Inflammatory macrophage (primary cell): ENCODE results near the gene CARD14.

Experiments
- DNase-seq, 2 donors: peaks; one replicate each; pipeline ENCODE4 v3.0.0-alpha.2; 2020 to 2022

Gene CARD14

GRCh38 chr17:80187090-80187489, 17.3 kb downstream of the CARD14 start:
- no peak for DNase-seq

GRCh38 chr17:80187515-80187941, 17.7 kb downstream of the CARD14 start:
- DNase-seq, result no peak

GRCh38 chr17:80189611-80190010, 19.8 kb downstream of the CARD14 start:
- DNase-seq, result no peak

GRCh38 chr17:80190716-80191115, 20.9 kb downstream of the CARD14 start:
- DNase-seq, result no peak

- DNase-seq, result no peak
Measured at GRCh38 chr17:80191192-80191591, 21.4 kb downstream of the CARD14 start.

GRCh38 chr17:80191865-80192661, 22.2 kb downstream of the CARD14 start:
- peak in 1 of 2 donors; percentile 32 for DNase-seq

GRCh38 chr17:80195141-80195540, 25.3 kb downstream of the CARD14 start:
- no peak for DNase-seq

GRCh38 chr17:80195671-80196529, 26.1 kb downstream of the CARD14 start:
- DNase-seq, result peak; percentile 33 to 50

GRCh38 chr17:80196652-80197051, 26.8 kb downstream of the CARD14 start:
- peak; percentile 49 to 65 for DNase-seq

GRCh38 chr17:80198144-80198661, 28.4 kb downstream of the CARD14 start:
- DNase-seq, result no peak

GRCh38 chr17:80199295-80199694, 29.5 kb downstream of the CARD14 start:
- DNase-seq, result peak; percentile 30 to 61

- DNase-seq, result no peak
Measured at GRCh38 chr17:80201446-80201845, 31.6 kb downstream of the CARD14 start.

GRCh38 chr17:80202197-80202596, 32.4 kb downstream of the CARD14 start:
- DNase-seq, result no peak

GRCh38 chr17:80203471-80203963, 33.7 kb downstream of the CARD14 start:
- no peak for DNase-seq

GRCh38 chr17:80204626-80205468, 35.0 kb downstream of the CARD14 start:
- DNase-seq, result no peak

- DNase-seq, result no peak
Measured at GRCh38 chr17:80205811-80206210, 36.0 kb downstream of the CARD14 start.

- DNase-seq, result no peak
Measured at GRCh38 chr17:80208050-80208449, 38.2 kb downstream of the CARD14 start.

GRCh38 chr17:80209765-80210164, 39.9 kb downstream of the CARD14 start:
- DNase-seq, result no peak

- DNase-seq, result no peak
Measured at GRCh38 chr17:80210348-80211108, 40.7 kb downstream of the CARD14 start.

GRCh38 chr17:80212109-80212508, 42.3 kb downstream of the CARD14 start:
- no peak for DNase-seq

GRCh38 chr17:80212511-80212910, 42.7 kb downstream of the CARD14 start:
- peak; percentile 49 to 69 for DNase-seq
